Measurements from ENCODE around the gene MT2A.

GRCh38 chr16:56617212-56618085 is 9.1 kb downstream of the MT2A start:
- TF ChIP-seq, protein P1, sequence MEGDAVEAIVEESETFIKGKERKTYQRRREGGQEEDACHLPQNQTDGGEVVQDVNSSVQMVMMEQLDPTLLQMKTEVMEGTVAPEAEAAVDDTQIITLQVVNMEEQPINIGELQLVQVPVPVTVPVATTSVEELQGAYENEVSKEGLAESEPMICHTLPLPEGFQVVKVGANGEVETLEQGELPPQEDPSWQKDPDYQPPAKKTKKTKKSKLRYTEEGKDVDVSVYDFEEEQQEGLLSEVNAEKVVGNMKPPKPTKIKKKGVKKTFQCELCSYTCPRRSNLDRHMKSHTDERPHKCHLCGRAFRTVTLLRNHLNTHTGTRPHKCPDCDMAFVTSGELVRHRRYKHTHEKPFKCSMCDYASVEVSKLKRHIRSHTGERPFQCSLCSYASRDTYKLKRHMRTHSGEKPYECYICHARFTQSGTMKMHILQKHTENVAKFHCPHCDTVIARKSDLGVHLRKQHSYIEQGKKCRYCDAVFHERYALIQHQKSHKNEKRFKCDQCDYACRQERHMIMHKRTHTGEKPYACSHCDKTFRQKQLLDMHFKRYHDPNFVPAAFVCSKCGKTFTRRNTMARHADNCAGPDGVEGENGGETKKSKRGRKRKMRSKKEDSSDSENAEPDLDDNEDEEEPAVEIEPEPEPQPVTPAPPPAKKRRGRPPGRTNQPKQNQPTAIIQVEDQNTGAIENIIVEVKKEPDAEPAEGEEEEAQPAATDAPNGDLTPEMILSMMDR (IDR thresholded peaks at IDR 0.05): no peak
- TF ChIP-seq POLR2A (IDR thresholded peaks at IDR 0.05): peak in 1 of 2 donors; percentile 55
